IMR-90 (cell line): ENCODE results near the gene ZNF512B. TPM values are rescaled to one million over a fixed set of nuclear protein-coding genes. Genes with fewer than 3 reads are reported as not detected.
A peak's percentile ranks its signal among the peaks of the same experiment; 100 is the strongest.
"Not testable (repeated sequence)": the region's sequence is repeated elsewhere in the genome, so short reads cannot be mapped to it uniquely, and the experiment has no call there.

Experiments used
- ATAC-seq: fragments of 200-7000 bp; cut with Tn5 transposase; 2 replicates; pipeline ENCODE4 v1.9.1; 2020; ENCODE audit warnings: low read depth, mild to moderate bottlenecking, moderate library complexity
- BruUV-seq: library from RNA; stranded (reverse); fragments of 400-500 nt; replicated peaks from 2 replicates; lab custom pipeline; 2021; lab: Mats Ljungman, UMichigan
- CTCF ChIA-PET: fragments of 300-600 bp; formaldehyde crosslinking; extraction: SDS; loops from one replicate; lab custom pipeline; 2021; ENCODE audit warnings: antibody characterized with exemption; lab: Yijun Ruan, JAX
- POLR2A ChIA-PET: fragments of 300-600 bp; sonication (Branson Sonifier 250); formaldehyde crosslinking; loops from one replicate; lab custom pipeline; 2022; ENCODE audit warnings: antibody characterized with exemption; ENCODE audit not compliant: unreplicated experiment; lab: Charles Lee
- DNase-seq: peaks from one replicate; pipeline ENCODE4 v3.0.0; 2013
- H2AFZ ChIP-seq: replicated peaks from 2 replicates; pipeline ENCODE3; 2013; ENCODE audit warnings: low read length, mild to moderate bottlenecking; ENCODE audit not compliant: poor library complexity
- H2AK5ac ChIP-seq: 2 replicates; pipeline ENCODE4 v1.6.1; 2013; ENCODE audit warnings: low read depth, low read length, inconsistent platforms
- H2AK9ac ChIP-seq: replicated peaks from 2 replicates; pipeline ENCODE3; 2013; ENCODE audit warnings: mild to moderate bottlenecking, low read depth, low read length, moderate library complexity; ENCODE audit not compliant: poor library complexity
- H2BK120ac ChIP-seq: 2 replicates; pipeline ENCODE4 v1.6.1; 2013; ENCODE audit warnings: low read depth, low read length, inconsistent platforms
- H2BK15ac ChIP-seq: 3 replicates; pipeline ENCODE4 v1.6.1; 2013; ENCODE audit warnings: low read depth, low read length, inconsistent platforms
- H2BK20ac ChIP-seq: 2 replicates; pipeline ENCODE4 v1.6.1; 2013; ENCODE audit warnings: low read depth, mild to moderate bottlenecking, inconsistent platforms, low read length, moderate library complexity
- H2BK5ac ChIP-seq: 2 replicates; pipeline ENCODE4 v1.6.1; 2013; ENCODE audit warnings: mild to moderate bottlenecking, low read depth, low read length, inconsistent platforms; ENCODE audit not compliant: poor library complexity, severe bottlenecking
- H3K14ac ChIP-seq: replicated peaks from 2 replicates; pipeline ENCODE4 v1.6.1; 2013; ENCODE audit warnings: low read depth, low read length, inconsistent platforms
- H3K18ac ChIP-seq: 2 replicates; pipeline ENCODE4 v1.6.1; 2013; ENCODE audit warnings: low read depth, low read length, control low read depth
- H3K23ac ChIP-seq: 2 replicates; pipeline ENCODE4 v1.6.1; 2013; ENCODE audit warnings: low read depth, low read length, inconsistent platforms
- H3K27ac ChIP-seq: 2 replicates; pipeline ENCODE4 v1.5.1; 2013; ENCODE audit warnings: mild to moderate bottlenecking, control low read depth, low read length; ENCODE audit not compliant: insufficient read depth
- H3K27me3 ChIP-seq: 2 replicates; pipeline ENCODE4 v1.6.1; 2013; ENCODE audit warnings: low read length; ENCODE audit not compliant: control insufficient read depth, insufficient read depth
- H3K36me3 ChIP-seq: 2 replicates; pipeline ENCODE4 v1.6.1; 2013; ENCODE audit warnings: low read length, mixed read lengths; ENCODE audit not compliant: control insufficient read depth, insufficient read depth
- H3K4ac ChIP-seq: 2 replicates; pipeline ENCODE4 v1.6.1; 2013; ENCODE audit warnings: low read depth, low read length, inconsistent platforms
- H3K4me1 ChIP-seq: 2 replicates; pipeline ENCODE4 v1.6.1; 2013; ENCODE audit warnings: low read length, mixed read lengths; ENCODE audit not compliant: control insufficient read depth, insufficient read depth
- H3K4me2 ChIP-seq: 2 replicates; pipeline ENCODE4 v1.6.1; 2013; ENCODE audit warnings: low read depth, mild to moderate bottlenecking, control low read depth, low read length, moderate library complexity
- H3K4me3 ChIP-seq: 2 replicates; pipeline ENCODE4 v1.5.1; 2013; ENCODE audit warnings: low read depth, mild to moderate bottlenecking, control low read depth, low read length, moderate library complexity; ENCODE audit not compliant: insufficient read depth
- H3K56ac ChIP-seq: 2 replicates; pipeline ENCODE4 v1.6.1; 2013; ENCODE audit warnings: low read length, inconsistent platforms; ENCODE audit not compliant: insufficient read depth; ENCODE audit errors: extremely low read depth
- H3K79me1 ChIP-seq, 2 experiments: 2 replicates each; pipeline ENCODE4 v1.6.1; 2013; ENCODE audit warnings: low read length in 2 of 2, inconsistent platforms in 1 of 2, low read depth in 1 of 2
- H3K9ac ChIP-seq: 2 replicates; pipeline ENCODE4 v1.6.1; 2013; ENCODE audit warnings: low read depth, low read length, control low read depth
- H3K9me1 ChIP-seq: 2 replicates; pipeline ENCODE4 v1.6.1; 2013; ENCODE audit warnings: low read length, inconsistent platforms; ENCODE audit not compliant: insufficient read depth
- H3K9me3 ChIP-seq: 2 replicates; pipeline ENCODE4 v1.6.1; 2013; ENCODE audit warnings: low read length; ENCODE audit not compliant: control insufficient read depth, insufficient read depth
- H4K20me1 ChIP-seq: 2 replicates; pipeline ENCODE4 v1.6.1; 2013; ENCODE audit warnings: low read length, inconsistent platforms; ENCODE audit not compliant: insufficient read depth
- H4K5ac ChIP-seq: 2 replicates; pipeline ENCODE4 v1.6.1; 2013; ENCODE audit warnings: mild to moderate bottlenecking, low read depth, low read length, control low read depth
- H4K8ac ChIP-seq, 2 experiments: 2 replicates each; pipeline ENCODE4 v1.6.1; 2013; ENCODE audit warnings: low read depth in 2 of 2, low read length in 2 of 2, control low read depth in 1 of 2, inconsistent platforms in 1 of 2
- H4K91ac ChIP-seq: 2 replicates; pipeline ENCODE4 v1.6.1; 2013; ENCODE audit warnings: low read depth, low read length, inconsistent platforms; ENCODE audit not compliant: insufficient read depth
- WGBS, 2 experiments: methylation state at CpG; one replicate each; pipeline versions ENCODE4 v1.1.5 to v1.1.7; 2013; ENCODE audit warnings: missing lambda C conversion rate in 2 of 2; ENCODE audit not compliant: insufficient read length in 1 of 2; ENCODE audit errors: extremely low coverage in 2 of 2; 5-methylcytosine and 5-hydroxymethylcytosine counted together
- dilution Hi-C: fragments of 300-500 bp; cut with HindIII; formaldehyde crosslinking; loops from one replicate; pipeline ENCODE4 v1.14.3; 2018; ENCODE audit warnings: low sequenced_read_pairs; ENCODE audit not compliant: unreplicated experiment
- in situ Hi-C: fragments of 300-500 bp; cut with MboI; formaldehyde crosslinking; loops from 3 replicates; pipeline ENCODE4 v1.14.3; 2019; ENCODE audit warnings: low sequenced_read_pairs, inconsistent platforms, mixed read lengths
- intact Hi-C: fragments of 100-400 bp; cut with micrococcal nuclease; formaldehyde crosslinking; loops from 2 replicates; pipeline ENCODE4 v1.10.0; 2022
- polyA plus RNA-seq, 3 experiments: library from polyadenylated mRNA; depleted of rRNA; stranded (reverse); fragments of >200 nt; gene quantifications; 2 replicates each; pipeline ENCODE4 v1.2.3, GENCODE V29; 2012; ENCODE audit warnings: low replicate concordance in 1 of 3
- total RNA-seq: library from RNA; depleted of rRNA; stranded (reverse); fragments of >200 nt; gene quantifications from 2 replicates; pipeline ENCODE4 v1.2.3, GENCODE V29; 2012

Gene ZNF512B
- total and polyA plus RNA-seq, 2 of the 4 experiments (the other 2 are of a cell fraction), result 6.5 to 15.6 TPM

DNA sequence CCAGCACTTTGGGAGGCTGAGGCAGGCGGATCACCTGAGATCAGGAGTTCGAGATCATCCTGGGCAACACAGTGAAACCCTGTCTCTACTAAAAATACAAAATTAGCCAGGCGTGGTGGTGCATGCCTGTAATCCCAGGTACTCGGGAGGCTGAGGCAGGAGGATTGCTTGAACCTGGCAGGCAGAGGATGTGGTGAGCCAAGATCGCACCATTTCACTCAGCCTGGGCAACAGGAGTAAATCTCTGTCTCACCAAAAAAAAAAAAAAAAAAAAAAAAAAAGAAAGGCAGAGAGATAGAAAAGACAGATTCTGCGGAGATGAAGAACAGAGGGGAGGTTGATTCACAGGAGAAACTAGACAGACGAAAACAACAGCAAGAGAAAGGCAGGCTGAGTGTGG lies 6.8 kb upstream of the ZNF512B start:
- dilution Hi-C loops, POLR2A ChIA-PET, H3K14ac ChIP-seq, H3K4me3 ChIP-seq, intact Hi-C loops, H3K27ac ChIP-seq, H3K9ac ChIP-seq, H3K18ac ChIP-seq, CTCF ChIA-PET, H2BK5ac ChIP-seq, H3K36me3 ChIP-seq, H4K20me1 ChIP-seq, H3K56ac ChIP-seq, ATAC-seq, H3K23ac ChIP-seq, H2AFZ ChIP-seq, H4K5ac ChIP-seq, H3K27me3 ChIP-seq, BruUV-seq, H4K8ac ChIP-seq, H3K4ac ChIP-seq, H2BK15ac ChIP-seq, H2AK9ac ChIP-seq, H2BK120ac ChIP-seq, DNase-seq, H3K9me3 ChIP-seq, H3K4me2 ChIP-seq, H2BK20ac ChIP-seq: not testable (repeated sequence)
- Histone ChIP-seq H3K79me1 (peaks cover 3 to 12% of the 10 kb centered on the region in 2 experiments), H2AK5ac (peak overlapping the region; percentile 48; the same call in 1 of the 2 replicates), H3K4me1 (peaks cover 36% of the 10 kb centered on the region), H3K9me1 (peaks cover 22% of the 10 kb centered on the region), H4K91ac (peak overlapping the region; percentile 49; the same call in 1 of the 2 replicates)
- 90% methylated on average over 3 of the region's 7 CpGs; no CpG with 5 or more reads in 1 of the 2 experiments for WGBS, 2 experiments
- in situ Hi-C loops, result loop anchor here (10.0 kb wide), 1 partner anchor 442 kb away; the partner anchor contains the start of gene PTK6
